Bronchial epithelial cell (primary cell): ENCODE results near the gene C20orf173. TPM values are rescaled to one million over a fixed set of nuclear protein-coding genes. Genes with fewer than 3 reads are reported as not detected.

ENCODE experiments used
- DNase-seq: peaks from one replicate; pipeline ENCODE4 v3.0.0-alpha.2; 2010; ENCODE audit warnings: low read depth
- FAIRE-seq: peaks from 2 replicates; lab custom pipeline; 2011; peaks lifted over from hg19 to GRCh38; lab: Jason Lieb, UNC
- H3K27me3 ChIP-seq: 2 replicates; pipeline ENCODE4 v1.5.1; 2011; ENCODE audit warnings: low read length; ENCODE audit not compliant: control insufficient read depth, insufficient read depth
- H3K36me3 ChIP-seq: 2 replicates; pipeline ENCODE4 v1.5.1; 2011; ENCODE audit warnings: low read length; ENCODE audit not compliant: control insufficient read depth, insufficient read depth
- H3K4me3 ChIP-seq: 2 replicates; pipeline ENCODE4 v1.5.1; 2011; ENCODE audit warnings: mild to moderate bottlenecking, low read depth, low read length, control low read depth
- total RNA-seq: library from RNA; depleted of rRNA; stranded (reverse); fragments of >200 nt; gene quantifications from 2 replicates; pipeline ENCODE4 v1.2.1, GENCODE V29; 2014
- TF ChIP-seq, protein P1 (sequence below): IDR thresholded peaks from 2 replicates; pipeline ENCODE4 v1.5.1; 2011; ENCODE audit warnings: mild to moderate bottlenecking, moderate library complexity, low read length, control low read depth, inconsistent platforms; ENCODE audit not compliant: insufficient read depth, severe bottlenecking

C20orf173 gene
- total RNA-seq, 1 donor from 2014 or later: not detected

GRCh38 chr20:35508493-35509218 is 20.8 kb downstream of the C20orf173 start:
- Histone ChIP-seq H3K36me3 (peaks cover 25% of the 10 kb centered on the region), H3K27me3 (no peaks in the 10 kb centered on the region), H3K4me3 (no peak overlapping the region)
- TF ChIP-seq, protein P1, sequence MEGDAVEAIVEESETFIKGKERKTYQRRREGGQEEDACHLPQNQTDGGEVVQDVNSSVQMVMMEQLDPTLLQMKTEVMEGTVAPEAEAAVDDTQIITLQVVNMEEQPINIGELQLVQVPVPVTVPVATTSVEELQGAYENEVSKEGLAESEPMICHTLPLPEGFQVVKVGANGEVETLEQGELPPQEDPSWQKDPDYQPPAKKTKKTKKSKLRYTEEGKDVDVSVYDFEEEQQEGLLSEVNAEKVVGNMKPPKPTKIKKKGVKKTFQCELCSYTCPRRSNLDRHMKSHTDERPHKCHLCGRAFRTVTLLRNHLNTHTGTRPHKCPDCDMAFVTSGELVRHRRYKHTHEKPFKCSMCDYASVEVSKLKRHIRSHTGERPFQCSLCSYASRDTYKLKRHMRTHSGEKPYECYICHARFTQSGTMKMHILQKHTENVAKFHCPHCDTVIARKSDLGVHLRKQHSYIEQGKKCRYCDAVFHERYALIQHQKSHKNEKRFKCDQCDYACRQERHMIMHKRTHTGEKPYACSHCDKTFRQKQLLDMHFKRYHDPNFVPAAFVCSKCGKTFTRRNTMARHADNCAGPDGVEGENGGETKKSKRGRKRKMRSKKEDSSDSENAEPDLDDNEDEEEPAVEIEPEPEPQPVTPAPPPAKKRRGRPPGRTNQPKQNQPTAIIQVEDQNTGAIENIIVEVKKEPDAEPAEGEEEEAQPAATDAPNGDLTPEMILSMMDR: no peak
- FAIRE-seq (no peak), DNase-seq (no peak)

DNA sequence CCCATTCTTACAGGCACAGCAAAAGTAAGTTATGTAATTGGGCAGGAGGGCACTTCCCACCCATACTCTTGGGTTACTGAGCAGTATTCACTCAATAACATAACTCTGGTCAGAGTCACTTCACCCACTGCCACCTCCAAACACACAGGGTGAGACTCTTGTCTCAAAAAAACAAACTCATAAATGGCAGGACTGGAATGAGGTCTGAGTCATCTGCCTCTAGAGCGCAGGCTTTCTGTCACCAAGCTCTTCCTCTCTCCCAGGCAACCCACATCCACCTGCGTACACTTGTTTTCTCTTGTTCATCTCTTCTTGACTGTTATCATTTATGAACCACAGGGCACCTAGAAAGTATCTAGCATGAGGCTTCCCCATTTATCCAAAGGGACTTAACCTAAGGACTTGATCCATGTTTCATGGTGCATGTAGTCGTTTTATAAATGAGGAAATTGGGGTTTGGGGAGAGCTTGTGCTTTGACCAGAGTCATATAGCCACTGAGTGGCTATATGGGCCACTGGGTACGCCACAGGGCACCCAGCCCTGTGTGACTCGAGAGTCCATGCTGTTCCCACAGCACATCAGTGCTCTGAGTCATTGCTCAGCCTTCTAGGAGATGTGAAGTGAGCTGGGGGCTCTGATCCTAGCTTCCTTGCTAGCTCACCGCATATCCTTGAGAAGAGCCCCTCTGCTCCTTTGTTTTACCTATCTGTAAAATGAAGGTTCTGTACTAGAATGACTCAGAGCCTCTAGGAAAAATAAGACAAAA is 22.4 kb downstream of the C20orf173 start:
- Histone ChIP-seq H3K36me3 (peaks cover 28% of the 10 kb centered on the region), H3K27me3 (no peaks in the 10 kb centered on the region), H3K4me3 (no peak overlapping the region)
- peak; percentile 18 for DNase-seq
- FAIRE-seq: no peak
- TF ChIP-seq, protein P1: no peak

- Histone ChIP-seq H3K4me3 (no peak overlapping the region), H3K36me3 (peaks cover 23% of the 10 kb centered on the region), H3K27me3 (no peaks in the 10 kb centered on the region)
- FAIRE-seq: peak; percentile 66
- TF ChIP-seq, protein P1: no peak
- DNase-seq: no peak
These were observed 23.3 kb downstream of the C20orf173 start for GRCh38 chr20:35506179-35506578.

GRCh38 chr20:35504751-35505150 is 24.7 kb downstream of the C20orf173 start:
- no peaks in the 10 kb centered on the region for H3K27me3 ChIP-seq
- H3K36me3 ChIP-seq: peaks cover 28% of the 10 kb centered on the region
- TF ChIP-seq, protein P1: no peak
- DNase-seq (no peak), FAIRE-seq (no peak)
- no peak overlapping the region for H3K4me3 ChIP-seq

GRCh38 chr20:35503841-35504561 is 25.5 kb downstream of the C20orf173 start:
- TF ChIP-seq, protein P1: no peak
- FAIRE-seq (no peak), DNase-seq (no peak)
- Histone ChIP-seq H3K4me3 (no peak overlapping the region), H3K27me3 (no peaks in the 10 kb centered on the region), H3K36me3 (peaks cover 24% of the 10 kb centered on the region)
